ENCODE data around the gene WBP2NL.

- TF ChIP-seq CTCF (IDR thresholded peaks at IDR 0.05) = no peak
- no peak for TF ChIP-seq POLR2A (IDR thresholded peaks at IDR 0.05)
These were observed 78.3 kb downstream of the WBP2NL start for GRCh38 chr22:42076764-42077485.

All from thyroid gland (tissue), 4 donors.